ENCODE results near the gene PRKAR1B. TPM values are rescaled to one million over a fixed set of nuclear protein-coding genes. Genes with fewer than 3 reads are reported as not detected.
"Not testable (repeated sequence)": the region's sequence is repeated elsewhere in the genome, so short reads cannot be mapped to it uniquely, and the experiment has no call there.

The PRKAR1B gene
- total RNA-seq, 1 donor from 2014 or later, result 11.8 TPM

- Histone ChIP-seq H3K27me3 (no peaks in the 10 kb centered on the region), H3K36me3 (no peaks in the 10 kb centered on the region), H3K9me3 (ENCODE audit: low read depth) (no peaks in the 10 kb centered on the region), H3K9ac (no peak overlapping the region), H3F3A (ENCODE audit: low read depth) (no peaks in the 10 kb centered on the region), H3K4me3 (no peak overlapping the region), H4K20me1 (ENCODE audit: low read depth) (no peaks in the 10 kb centered on the region), H3K79me2 (ENCODE audit: low read depth) (peaks cover 8% of the 10 kb centered on the region), H3K4me2 (no peak overlapping the region), H3K4me1 (no peaks in the 10 kb centered on the region), H2AFZ (replicated peaks) (no peak overlapping the region), H3K27ac (no peak overlapping the region)
- Mint-ChIP-seq H3K27ac (no peak overlapping the region), H3K9me3 (no peaks in the 10 kb centered on the region), H3K27me3 (ENCODE audit: insufficient read depth, low read depth) (peaks cover 2% of the 10 kb centered on the region), H3K4me1 (no peaks in the 10 kb centered on the region), H3K36me3 (peaks cover 18% of the 10 kb centered on the region), H3K4me3 (no peak overlapping the region)
- no peak for TF ChIP-seq CTCF (IDR thresholded peaks at IDR 0.05)
- no peak for TF ChIP-seq EZH2 (IDR thresholded peaks at IDR 0.05)
- no peak for TF ChIP-seq EZH2phosphoT487 (IDR thresholded peaks at IDR 0.05)
- DNase-seq (ENCODE audit: low spot score), result no peak
Observed at GRCh38 chr7:746155-747061, 19.3 kb upstream of the PRKAR1B start.

- Histone ChIP-seq H3K4me3 (no peak overlapping the region), H4K20me1 (ENCODE audit: low read depth) (no peaks in the 10 kb centered on the region), H3K9ac (no peak overlapping the region), H3K9me3 (ENCODE audit: low read depth) (no peaks in the 10 kb centered on the region), H3K4me2 (no peak overlapping the region), H3K27ac (no peak overlapping the region), H3K79me2 (ENCODE audit: low read depth) (peaks cover 8% of the 10 kb centered on the region), H3K4me1 (no peaks in the 10 kb centered on the region), H3K27me3 (no peaks in the 10 kb centered on the region), H2AFZ (replicated peaks) (no peak overlapping the region), H3K36me3 (no peaks in the 10 kb centered on the region), H3F3A (ENCODE audit: low read depth) (no peaks in the 10 kb centered on the region)
- H3K9me3 Mint-ChIP-seq, result no peaks in the 10 kb centered on the region
- TF ChIP-seq CTCF (IDR thresholded peaks at IDR 0.05) (no peak), EZH2phosphoT487 (IDR thresholded peaks at IDR 0.05) (no peak), EZH2 (IDR thresholded peaks at IDR 0.05) (no peak)
- no peak overlapping the region for H3K4me3 Mint-ChIP-seq
- no peak overlapping the region for H3K27ac Mint-ChIP-seq
- peaks cover 21% of the 10 kb centered on the region for H3K36me3 Mint-ChIP-seq
- H3K27me3 Mint-ChIP-seq (ENCODE audit: insufficient read depth, low read depth), result peaks cover 2% of the 10 kb centered on the region
- no peak for DNase-seq (ENCODE audit: low spot score)
- H3K4me1 Mint-ChIP-seq, result no peaks in the 10 kb centered on the region
Observed at GRCh38 chr7:745431-746154, 18.5 kb upstream of the PRKAR1B start.

- Histone ChIP-seq H3K36me3 (no peaks in the 10 kb centered on the region), H3K9me3 (ENCODE audit: low read depth) (no peaks in the 10 kb centered on the region), H3F3A (ENCODE audit: low read depth) (no peaks in the 10 kb centered on the region), H3K27ac (no peak overlapping the region), H2AFZ (replicated peaks) (no peak overlapping the region), H3K9ac (no peak overlapping the region), H3K27me3 (no peaks in the 10 kb centered on the region), H3K4me3 (no peak overlapping the region), H3K79me2 (ENCODE audit: low read depth) (peaks cover 8% of the 10 kb centered on the region), H3K4me2 (no peak overlapping the region), H3K4me1 (no peaks in the 10 kb centered on the region), H4K20me1 (ENCODE audit: low read depth) (no peaks in the 10 kb centered on the region)
- Mint-ChIP-seq H3K9me3 (no peaks in the 10 kb centered on the region), H3K27me3 (ENCODE audit: insufficient read depth, low read depth) (peaks cover 2% of the 10 kb centered on the region), H3K4me1 (no peaks in the 10 kb centered on the region), H3K27ac (no peak overlapping the region), H3K4me3 (no peak overlapping the region), H3K36me3 (peaks cover 21% of the 10 kb centered on the region)
- no peak for DNase-seq (ENCODE audit: low spot score)
- TF ChIP-seq EZH2phosphoT487 (IDR thresholded peaks at IDR 0.05), result no peak
- no peak for TF ChIP-seq CTCF (IDR thresholded peaks at IDR 0.05)
- no peak for TF ChIP-seq EZH2 (IDR thresholded peaks at IDR 0.05)
Observed at GRCh38 chr7:744854-745430, 17.9 kb upstream of the PRKAR1B start.

- H3K4me1 Mint-ChIP-seq, H3K36me3 ChIP-seq, H3K4me1 ChIP-seq: not testable (repeated sequence)
Observed at GRCh38 chr7:744128-744520, 17.0 kb upstream of the PRKAR1B start.

GRCh38 chr7:743341-744127 lies 16.5 kb upstream of the PRKAR1B start:
- not testable (repeated sequence) for H3K27me3 Mint-ChIP-seq (ENCODE audit: insufficient read depth, low read depth); H3K4me1 ChIP-seq; H3K9me3 ChIP-seq (ENCODE audit: low read depth); H3K4me3 Mint-ChIP-seq; DNase-seq (ENCODE audit: low spot score); H3K27ac ChIP-seq; H2AFZ ChIP-seq (replicated peaks); H3K79me2 ChIP-seq (ENCODE audit: low read depth); H3K4me3 ChIP-seq; H3F3A ChIP-seq (ENCODE audit: low read depth); H4K20me1 ChIP-seq (ENCODE audit: low read depth); H3K9ac ChIP-seq; H3K27me3 ChIP-seq; H3K27ac Mint-ChIP-seq; H3K9me3 Mint-ChIP-seq; H3K4me1 Mint-ChIP-seq; H3K36me3 ChIP-seq; H3K4me2 ChIP-seq
- H3K36me3 Mint-ChIP-seq, result peaks cover 21% of the 10 kb centered on the region

More at GRCh38 chr7:744128-744520, 17.0 kb upstream of the PRKAR1B start:
- peaks cover 21% of the 10 kb centered on the region for H3K36me3 Mint-ChIP-seq
- H3K9me3 ChIP-seq (ENCODE audit: low read depth); H3K4me3 Mint-ChIP-seq; H3K27ac ChIP-seq; H3K9me3 Mint-ChIP-seq; H3K4me2 ChIP-seq; H3K27ac Mint-ChIP-seq; H3F3A ChIP-seq (ENCODE audit: low read depth); H3K79me2 ChIP-seq (ENCODE audit: low read depth); H4K20me1 ChIP-seq (ENCODE audit: low read depth); H3K4me3 ChIP-seq; H3K27me3 ChIP-seq; H3K9ac ChIP-seq; DNase-seq (ENCODE audit: low spot score); H2AFZ ChIP-seq (replicated peaks); H3K27me3 Mint-ChIP-seq (ENCODE audit: insufficient read depth, low read depth): not testable (repeated sequence)
